ENCODE data around the gene TBC1D5. TPM values are rescaled to one million over a fixed set of nuclear protein-coding genes. Genes with fewer than 3 reads are reported as not detected.

TBC1D5 gene
- polyA plus RNA-seq, 1 donor from 2014 or later = 63.0 TPM

DNA sequence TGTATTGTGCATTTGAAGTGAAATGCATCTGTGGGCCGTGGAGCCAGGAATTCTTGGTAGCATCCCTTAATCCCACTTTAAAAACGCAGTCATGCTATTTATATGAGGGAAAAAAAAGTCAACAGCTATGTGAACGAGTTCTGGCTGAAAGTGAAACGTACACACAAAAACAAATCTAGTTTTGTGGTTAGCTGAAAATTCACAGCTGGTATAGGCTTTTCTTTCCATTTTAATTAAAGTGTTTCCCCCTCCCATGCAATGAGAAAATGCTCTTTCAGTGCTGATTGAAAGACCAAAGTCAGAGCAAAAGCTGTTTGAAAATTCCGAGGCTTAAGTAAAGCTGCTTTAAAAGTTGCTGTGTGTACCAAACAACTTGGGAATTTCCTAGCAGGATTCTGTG is 560.3 kb downstream of the TBC1D5 start:
- H3K27ac Mint-ChIP-seq = no peak overlapping the region
- H3K27me3 Mint-ChIP-seq = no peaks in the 10 kb centered on the region
- H3K4me1 Mint-ChIP-seq = peaks cover 1 to 18% (median 7%) of the 10 kb centered on the region in 3 donors
- peak overlapping the region in 1 of 4 donors; percentile 37 for H3K4me3 Mint-ChIP-seq
- no peaks in the 10 kb centered on the region for H3K9me3 Mint-ChIP-seq
- peaks cover 10% of the 10 kb centered on the region for H3K36me3 Mint-ChIP-seq

GRCh38 chr3:17181413-17181907 is 561.0 kb downstream of the TBC1D5 start:
- Mint-ChIP-seq H3K27ac (peak overlapping the region in 1 of 3 donors; percentile 7), H3K9me3 (no peaks in the 10 kb centered on the region), H3K36me3 (peaks cover 11% of the 10 kb centered on the region), H3K27me3 (no peaks in the 10 kb centered on the region), H3K4me1 (peaks cover 1 to 18% (median 7%) of the 10 kb centered on the region in 3 donors), H3K4me3 (no peak overlapping the region)

DNA sequence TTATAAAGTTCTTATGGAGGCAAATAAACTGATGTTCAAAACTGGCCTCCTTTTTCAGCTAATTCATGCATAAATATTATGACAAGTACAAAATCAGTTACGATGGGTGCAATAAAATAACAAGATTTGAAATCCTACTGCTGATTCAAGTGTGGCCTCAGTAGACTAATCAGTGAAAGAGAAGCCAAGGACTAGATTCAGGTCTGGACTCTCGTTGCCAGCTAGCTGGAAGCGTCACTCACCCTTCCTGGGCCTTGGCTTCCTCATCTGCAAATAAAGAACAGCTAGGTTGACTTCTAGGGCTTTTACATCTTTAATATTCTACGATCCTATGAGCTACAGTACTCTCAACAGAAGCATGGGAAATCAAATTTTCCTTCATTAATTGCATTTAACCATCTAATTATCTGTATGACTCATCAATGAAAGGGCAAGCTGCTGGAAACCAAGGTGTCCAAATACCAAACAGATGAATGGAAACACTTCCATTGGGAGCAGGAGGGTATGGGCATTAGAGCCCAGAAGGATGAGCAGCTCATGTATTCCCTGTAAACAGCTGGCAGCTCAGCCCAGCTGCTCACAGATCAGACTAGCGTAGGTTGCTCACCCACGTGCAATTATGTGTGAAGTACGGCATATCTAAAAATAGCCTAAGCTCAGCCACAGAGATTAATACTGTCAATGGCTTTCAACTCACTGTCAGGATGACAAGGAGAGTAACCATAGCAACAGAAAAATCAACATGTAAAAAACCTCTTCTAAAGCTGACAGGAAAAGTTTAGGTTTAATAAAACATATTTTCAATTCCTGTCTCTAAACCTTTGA is 562.8 kb downstream of the TBC1D5 start:
- no peak overlapping the region for H3K27ac Mint-ChIP-seq
- peaks cover 1 to 18% (median 7%) of the 10 kb centered on the region in 3 donors for H3K4me1 Mint-ChIP-seq
- no peaks in the 10 kb centered on the region for H3K27me3 Mint-ChIP-seq
- no peaks in the 10 kb centered on the region for H3K9me3 Mint-ChIP-seq
- H3K4me3 Mint-ChIP-seq = no peak overlapping the region
- H3K36me3 Mint-ChIP-seq = peaks cover 14% of the 10 kb centered on the region

GRCh38 chr3:17176757-17177156 is 565.7 kb downstream of the TBC1D5 start:
- H3K27me3 Mint-ChIP-seq = no peaks in the 10 kb centered on the region
- no peak overlapping the region for H3K4me3 Mint-ChIP-seq
- peaks cover 12% of the 10 kb centered on the region for H3K36me3 Mint-ChIP-seq
- no peaks in the 10 kb centered on the region for H3K9me3 Mint-ChIP-seq
- no peak overlapping the region for H3K27ac Mint-ChIP-seq
- H3K4me1 Mint-ChIP-seq = peaks cover 0 to 8% (median 2%) of the 10 kb centered on the region in 3 donors

- Mint-ChIP-seq H3K4me1 (peaks cover 0 to 5% (median 0%) of the 10 kb centered on the region in 3 donors), H3K9me3 (no peaks in the 10 kb centered on the region), H3K4me3 (no peak overlapping the region), H3K36me3 (peaks cover 9% of the 10 kb centered on the region), H3K27me3 (no peaks in the 10 kb centered on the region), H3K27ac (peak overlapping the region in 1 of 3 donors; percentile 14)
Measured at GRCh38 chr3:17175187-17175807, 567.1 kb downstream of the TBC1D5 start.

GRCh38 chr3:17166369-17166768 is 576.1 kb downstream of the TBC1D5 start:
- H3K27me3 Mint-ChIP-seq = no peaks in the 10 kb centered on the region
- H3K4me1 Mint-ChIP-seq = no peaks in the 10 kb centered on the region
- H3K27ac Mint-ChIP-seq = no peak overlapping the region
- peaks cover 8% of the 10 kb centered on the region for H3K36me3 Mint-ChIP-seq
- peaks cover 0 to 1% (median 0%) of the 10 kb centered on the region in 3 donors for H3K9me3 Mint-ChIP-seq
- H3K4me3 Mint-ChIP-seq = no peak overlapping the region

- H3K9me3 Mint-ChIP-seq = no peaks in the 10 kb centered on the region
- H3K36me3 Mint-ChIP-seq = peaks cover 21% of the 10 kb centered on the region
- H3K27ac Mint-ChIP-seq = no peak overlapping the region
- no peaks in the 10 kb centered on the region for H3K4me1 Mint-ChIP-seq
- H3K4me3 Mint-ChIP-seq = no peak overlapping the region
- no peaks in the 10 kb centered on the region for H3K27me3 Mint-ChIP-seq
Measured at GRCh38 chr3:17162116-17162515, 580.3 kb downstream of the TBC1D5 start.

- H3K4me3 Mint-ChIP-seq = no peak overlapping the region
- no peak overlapping the region for H3K27ac Mint-ChIP-seq
- no peaks in the 10 kb centered on the region for H3K27me3 Mint-ChIP-seq
- peaks cover 20% of the 10 kb centered on the region for H3K36me3 Mint-ChIP-seq
- H3K4me1 Mint-ChIP-seq = no peaks in the 10 kb centered on the region
- no peaks in the 10 kb centered on the region for H3K9me3 Mint-ChIP-seq
Measured at GRCh38 chr3:17160597-17160996, 581.8 kb downstream of the TBC1D5 start.

- Mint-ChIP-seq H3K9me3 (peaks cover 2% of the 10 kb centered on the region in 3 donors), H3K4me3 (no peak overlapping the region), H3K27me3 (no peaks in the 10 kb centered on the region), H3K27ac (no peak overlapping the region), H3K36me3 (peaks cover 27% of the 10 kb centered on the region), H3K4me1 (no peaks in the 10 kb centered on the region)
Measured at GRCh38 chr3:17158941-17159682, 583.3 kb downstream of the TBC1D5 start.

DNA sequence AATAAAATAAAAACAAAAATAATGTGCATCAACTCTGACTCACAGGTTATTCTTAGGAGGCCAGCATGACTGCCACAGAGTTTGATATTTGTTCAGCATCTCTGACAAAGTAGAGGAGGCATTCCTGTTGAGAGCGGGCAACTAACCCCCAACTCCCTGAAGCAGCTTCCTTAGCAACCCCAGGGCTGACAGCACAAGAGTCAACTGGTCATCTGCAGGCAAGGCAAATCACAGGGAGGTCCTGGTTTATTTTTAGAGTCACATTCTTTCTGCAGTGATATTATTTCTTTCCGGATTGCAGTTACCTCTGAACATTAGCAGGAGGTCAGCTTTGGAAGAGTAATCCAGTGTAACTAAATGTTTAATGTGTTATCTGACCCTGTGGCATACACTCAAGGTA is 584.7 kb downstream of the TBC1D5 start:
- Mint-ChIP-seq H3K9me3 (peaks cover 5 to 12% (median 8%) of the 10 kb centered on the region in 3 donors), H3K27ac (no peak overlapping the region), H3K4me1 (peaks cover 0 to 2% (median 0%) of the 10 kb centered on the region in 3 donors), H3K27me3 (no peaks in the 10 kb centered on the region), H3K36me3 (peaks cover 30% of the 10 kb centered on the region), H3K4me3 (no peak overlapping the region)

- H3K27me3 Mint-ChIP-seq = no peaks in the 10 kb centered on the region
- H3K36me3 Mint-ChIP-seq = peaks cover 30% of the 10 kb centered on the region
- H3K4me1 Mint-ChIP-seq = peaks cover 0 to 4% (median 0%) of the 10 kb centered on the region in 3 donors
- peaks cover 5 to 12% (median 8%) of the 10 kb centered on the region in 3 donors for H3K9me3 Mint-ChIP-seq
- no peak overlapping the region for H3K4me3 Mint-ChIP-seq
- H3K27ac Mint-ChIP-seq = no peak overlapping the region
Measured at GRCh38 chr3:17156864-17157263, 585.6 kb downstream of the TBC1D5 start.

GRCh38 chr3:17155951-17156350 is 586.5 kb downstream of the TBC1D5 start:
- Mint-ChIP-seq H3K4me1 (peaks cover 0 to 4% (median 0%) of the 10 kb centered on the region in 3 donors), H3K4me3 (no peak overlapping the region), H3K27me3 (no peaks in the 10 kb centered on the region), H3K9me3 (peaks cover 5 to 12% (median 8%) of the 10 kb centered on the region in 3 donors), H3K36me3 (peaks cover 28% of the 10 kb centered on the region), H3K27ac (no peak overlapping the region)

GRCh38 chr3:17154941-17155340 is 587.5 kb downstream of the TBC1D5 start:
- H3K4me1 Mint-ChIP-seq = peaks cover 0 to 4% (median 0%) of the 10 kb centered on the region in 3 donors
- H3K4me3 Mint-ChIP-seq = no peak overlapping the region
- peaks cover 27% of the 10 kb centered on the region for H3K36me3 Mint-ChIP-seq
- no peaks in the 10 kb centered on the region for H3K27me3 Mint-ChIP-seq
- H3K27ac Mint-ChIP-seq = no peak overlapping the region
- peaks cover 5 to 12% (median 8%) of the 10 kb centered on the region in 3 donors for H3K9me3 Mint-ChIP-seq

DNA sequence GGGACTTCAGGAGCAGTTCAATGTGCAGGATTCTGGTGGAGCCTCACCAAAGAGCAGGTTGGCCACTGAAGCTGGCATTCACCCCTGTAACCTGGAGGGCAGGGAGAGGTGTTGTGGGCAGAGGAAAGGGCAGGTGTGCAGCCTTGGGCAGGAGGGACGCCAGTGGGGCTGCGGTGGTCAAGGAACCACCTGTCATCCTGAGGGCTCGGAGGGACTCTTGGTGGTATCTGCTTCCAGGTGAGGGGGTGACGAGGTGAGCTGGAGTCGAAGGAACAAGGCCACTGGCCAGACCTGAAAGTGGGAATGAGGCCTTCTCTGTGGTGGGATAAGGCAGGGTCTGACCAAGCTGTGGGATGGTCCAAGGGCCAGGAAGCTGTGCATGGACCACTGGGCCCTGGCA is 588.2 kb downstream of the TBC1D5 start:
- Mint-ChIP-seq H3K4me3 (peak overlapping the region in 2 of 4 donors; percentile 3 to 75), H3K36me3 (peaks cover 27% of the 10 kb centered on the region), H3K27me3 (no peaks in the 10 kb centered on the region), H3K4me1 (peaks cover 0 to 4% (median 0%) of the 10 kb centered on the region in 3 donors), H3K27ac (no peak overlapping the region), H3K9me3 (peaks cover 5 to 12% (median 8%) of the 10 kb centered on the region in 3 donors)

- Mint-ChIP-seq H3K4me3 (no peak overlapping the region), H3K4me1 (peaks cover 0 to 4% (median 0%) of the 10 kb centered on the region in 3 donors), H3K27me3 (no peaks in the 10 kb centered on the region), H3K27ac (no peak overlapping the region), H3K9me3 (peaks cover 5 to 12% (median 8%) of the 10 kb centered on the region in 3 donors), H3K36me3 (peaks cover 22% of the 10 kb centered on the region)
Measured at GRCh38 chr3:17153209-17153608, 589.2 kb downstream of the TBC1D5 start.
